HG02642 (cell line): Measurements from ENCODE around the gene IZUMO1.
"Not testable (repeated sequence)": the region's sequence is repeated elsewhere in the genome, so short reads cannot be mapped to it uniquely, and the experiment has no call there.

ENCODE experiments used
- ATAC-seq: cut with Tn5 transposase; IDR thresholded peaks from one replicate; pipeline ENCODE4 v1.9.1; 2021; ENCODE audit warnings: mild to moderate bottlenecking; ENCODE audit not compliant: unreplicated experiment, poor library complexity

The IZUMO1 gene

GRCh38 chr19:48715681-48716171, 31.0 kb downstream of the IZUMO1 start:
- no peak for ATAC-seq

GRCh38 chr19:48714759-48715675, 31.7 kb downstream of the IZUMO1 start:
- no peak for ATAC-seq

- peak; percentile 89 for ATAC-seq
Observed at GRCh38 chr19:48713864-48714755, 32.6 kb downstream of the IZUMO1 start.

GRCh38 chr19:48713041-48713863, 33.5 kb downstream of the IZUMO1 start:
- no peak for ATAC-seq

GRCh38 chr19:48711106-48711662, 35.5 kb downstream of the IZUMO1 start:
- no peak for ATAC-seq

- ATAC-seq: no peak
Observed at GRCh38 chr19:48708471-48708870, 38.2 kb downstream of the IZUMO1 start.

- no peak for ATAC-seq
Observed at GRCh38 chr19:48705431-48705830, 41.3 kb downstream of the IZUMO1 start.

GRCh38 chr19:48703316-48703715, 43.4 kb downstream of the IZUMO1 start:
- no peak for ATAC-seq

DNA sequence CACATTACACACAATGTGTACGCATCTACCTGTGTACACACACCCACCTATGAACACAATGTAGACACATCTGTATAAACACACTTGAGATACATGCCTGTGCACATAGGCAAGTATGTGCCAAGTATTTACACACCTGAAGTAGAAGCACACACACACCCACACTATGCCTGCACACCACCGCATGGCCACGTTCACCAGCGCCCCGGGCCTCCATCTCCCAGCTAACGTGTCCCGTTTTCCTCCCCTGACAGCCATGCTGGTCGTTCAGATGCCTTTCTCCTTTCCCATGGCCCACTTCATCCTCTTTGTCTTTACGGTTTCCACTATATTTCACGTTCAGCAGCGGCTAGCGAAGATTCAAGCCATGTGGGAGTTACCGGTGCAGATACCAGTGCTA, 44.0 kb downstream of the IZUMO1 start:
- no peak for ATAC-seq

DNA sequence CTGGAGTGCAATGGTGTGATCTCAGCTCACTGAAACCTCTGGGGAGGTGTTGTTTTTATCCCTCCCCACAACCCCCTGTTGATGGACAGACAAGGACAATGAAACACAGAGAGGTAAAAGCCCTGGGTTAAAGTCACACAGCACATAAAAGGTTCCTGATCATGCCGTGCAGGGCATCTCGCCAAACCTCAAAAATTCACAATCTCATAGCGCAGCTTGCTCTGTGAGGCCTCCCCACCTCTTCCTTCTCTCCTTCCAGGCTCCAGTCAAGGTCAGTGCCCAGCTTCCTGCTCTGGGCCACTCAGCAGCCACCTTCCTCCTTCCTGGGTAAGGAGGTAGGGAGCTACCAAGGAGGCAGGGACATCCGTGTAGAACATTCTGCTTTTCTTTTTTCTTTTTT, 48.7 kb downstream of the IZUMO1 start:
- ATAC-seq: no peak

- ATAC-seq: no peak
Observed at GRCh38 chr19:48696353-48697010, 50.2 kb downstream of the IZUMO1 start.

GRCh38 chr19:48695743-48696352, 50.9 kb downstream of the IZUMO1 start, which contains the start of gene FUT2:
Gene FUT2 (plus strand): TSS chr19:48695971. CDS start chr19:48702957, 6,986 bp downstream.
- ATAC-seq: no peak

DNA sequence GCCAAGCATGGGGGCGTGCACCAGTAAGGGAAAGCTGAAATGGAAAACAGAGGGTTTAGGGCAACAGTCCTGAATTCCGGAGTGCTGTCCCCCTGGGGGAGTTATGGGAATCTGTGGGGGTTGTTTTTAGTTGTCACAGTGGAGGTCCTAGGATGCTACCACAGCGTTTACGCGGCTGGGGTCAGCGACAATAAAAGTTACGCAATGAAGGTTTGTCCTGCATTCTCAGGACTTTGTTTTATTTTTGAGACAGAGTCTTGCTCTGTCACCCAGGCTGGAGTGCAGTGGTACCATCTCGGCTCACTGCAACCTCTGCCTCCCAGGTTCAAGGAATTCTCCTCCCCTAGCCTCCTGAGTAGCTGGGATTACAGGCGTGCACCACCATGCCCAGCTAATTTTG, 53.1 kb downstream of the IZUMO1 start:
- not testable (repeated sequence) for ATAC-seq
